ENCODE results near the gene WDR26. TPM values are rescaled to one million over a fixed set of nuclear protein-coding genes. Genes with fewer than 3 reads are reported as not detected.
A peak's percentile ranks its signal among the peaks of the same experiment; 100 is the strongest.
"Not testable (repeated sequence)": the region's sequence is repeated elsewhere in the genome, so short reads cannot be mapped to it uniquely, and the experiment has no call there.

Gene WDR26
- total RNA-seq, 1 donor from 2014 or later: 62.9 TPM

DNA sequence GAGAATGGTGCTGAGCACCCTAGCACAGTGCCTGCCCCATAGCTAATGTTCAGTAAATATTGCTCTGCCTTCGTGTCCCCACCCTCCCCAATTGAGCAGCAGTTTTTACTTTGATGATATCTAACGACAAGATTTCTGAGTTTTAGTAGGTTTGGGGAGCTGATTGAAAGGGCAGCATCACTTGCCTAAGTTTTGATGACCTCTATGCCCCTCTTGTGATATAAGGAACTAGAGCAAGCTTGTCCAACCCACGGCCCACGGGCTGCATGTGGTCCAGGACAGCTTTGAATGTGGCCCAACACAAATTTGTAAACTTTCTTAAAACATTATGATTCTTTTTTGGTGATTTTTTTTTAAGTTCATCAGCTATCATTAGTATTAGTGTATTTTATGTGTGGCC is 76.4 kb downstream of the WDR26 start:
- ATAC-seq (no peak), DNase-seq (no peak)
- intact Hi-C loops (cut with micrococcal nuclease): no loop called here

DNA sequence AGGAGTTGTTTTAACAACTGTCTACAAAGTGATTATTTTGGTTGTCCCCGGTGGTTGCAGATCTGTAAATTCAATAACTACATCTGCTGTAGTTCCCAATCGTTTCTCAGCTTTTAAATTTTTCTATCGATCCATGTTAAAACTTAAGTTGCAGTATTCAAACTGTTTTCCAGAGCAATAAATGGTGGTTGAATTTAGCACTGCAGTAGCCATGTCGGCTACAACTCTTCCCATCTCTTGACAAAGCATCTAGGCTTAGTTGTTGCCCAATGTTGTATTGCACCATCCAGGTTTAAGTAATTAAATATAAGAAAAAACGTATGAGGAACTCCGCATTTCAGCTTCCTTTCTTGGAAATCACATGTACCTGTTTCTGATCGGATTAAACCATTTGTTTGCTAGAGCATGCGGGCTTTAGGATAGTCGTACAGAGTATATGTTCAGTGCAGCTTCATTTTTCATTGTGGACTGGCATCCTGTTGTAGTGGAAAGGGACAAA is 76.9 kb downstream of the WDR26 start:
- no peak for DNase-seq
- no peak for ATAC-seq
- intact Hi-C loops (cut with micrococcal nuclease): no loop called here

DNA sequence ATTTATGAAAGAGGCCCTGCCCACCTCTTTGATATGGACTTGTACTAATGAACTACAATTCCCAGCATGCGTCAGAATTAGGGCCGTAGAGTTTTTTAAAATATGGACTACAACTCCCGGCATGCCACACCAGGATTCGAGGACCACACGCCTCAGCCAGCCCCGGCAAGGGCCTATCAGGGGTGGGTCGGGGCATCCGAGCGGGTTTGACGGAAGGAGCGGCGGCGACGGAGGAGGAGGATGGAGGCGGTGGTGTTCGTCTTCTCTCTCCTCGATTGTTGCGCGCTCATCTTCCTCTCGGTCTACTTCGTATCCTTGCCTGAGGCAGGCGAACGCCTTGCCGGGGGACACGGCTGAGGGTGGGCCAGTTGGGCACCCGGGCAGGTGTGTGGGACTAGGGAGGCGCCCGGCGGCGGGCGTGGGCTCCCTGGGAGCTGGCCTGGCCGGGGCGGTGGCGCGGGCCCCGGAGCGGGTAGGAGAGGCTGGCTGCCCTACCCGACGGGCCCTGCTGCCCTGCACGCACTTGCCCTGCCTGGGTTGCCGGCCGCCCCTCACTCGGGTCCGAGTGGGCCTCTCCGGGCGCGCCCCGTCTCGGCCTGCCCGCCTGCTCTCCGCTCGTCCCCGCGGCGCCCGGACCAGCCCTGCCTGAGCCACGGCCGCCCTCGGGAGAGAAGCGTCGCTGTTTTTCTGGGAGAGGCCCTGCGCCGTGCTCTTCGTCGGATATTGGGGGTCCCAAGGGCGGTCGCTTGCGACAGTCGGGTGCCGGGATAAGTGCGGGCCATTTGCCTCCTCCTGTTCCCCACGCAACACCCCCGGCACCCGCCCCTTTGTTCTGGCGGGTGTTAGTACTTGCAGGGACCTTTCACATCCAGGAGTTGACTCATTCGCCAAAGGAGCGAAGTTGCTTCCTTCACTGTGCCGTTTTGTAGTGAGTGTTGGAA is 77.6 kb downstream of the WDR26 start, which contains the start of gene CNIH4:
TSS of gene CNIH4 (plus strand) at position 195 of the 941 bp plus-strand sequence. CDS start at position 241, 46 bp downstream.
- ATAC-seq (peak; percentile 98), DNase-seq (peak; percentile 94)
- intact Hi-C loops (cut with micrococcal nuclease): no loop called here

DNA sequence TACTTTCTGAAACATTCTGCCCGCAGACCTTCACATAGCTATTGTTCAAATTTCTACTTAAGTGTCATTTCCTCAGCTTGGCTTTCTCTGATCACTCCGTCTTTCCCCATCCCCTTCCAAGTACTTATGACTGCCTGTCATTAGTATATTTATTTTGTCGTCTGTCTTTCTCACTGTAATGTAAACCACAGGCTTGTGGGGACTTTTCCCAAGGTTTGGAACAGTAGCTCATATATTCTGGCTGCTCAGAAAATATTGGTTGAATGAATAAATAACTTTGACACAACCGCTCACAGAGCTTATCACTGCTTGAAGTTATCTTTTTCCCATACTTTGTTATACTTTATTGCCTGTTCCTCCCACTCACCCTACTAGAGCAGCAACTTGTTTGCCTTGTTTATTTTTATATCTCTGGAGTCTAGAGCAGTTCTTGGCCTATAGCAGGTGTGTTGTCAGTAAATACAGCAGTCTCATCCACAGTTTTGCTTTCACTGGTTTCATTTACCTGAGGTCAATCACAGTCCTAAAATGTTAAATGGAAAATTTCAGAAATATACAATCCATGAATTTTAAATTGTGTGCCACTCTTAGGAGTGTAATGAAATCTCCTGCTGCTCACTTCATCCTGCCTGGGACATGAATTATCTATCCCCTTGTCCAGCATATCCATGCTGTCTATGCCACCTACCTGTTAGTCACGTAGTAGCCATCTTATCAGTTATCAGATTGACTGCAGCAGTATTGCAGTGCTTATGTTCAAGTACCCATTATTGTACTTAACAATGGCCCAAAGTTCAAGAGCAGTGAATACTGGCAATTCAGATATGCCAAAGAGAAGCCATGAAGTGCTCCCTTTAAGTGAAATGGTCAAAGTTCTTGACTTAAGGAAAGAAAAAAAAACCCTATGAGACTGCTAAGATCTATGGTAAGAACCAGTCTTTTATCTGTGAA is 80.3 kb downstream of the WDR26 start:
- ATAC-seq (no peak), DNase-seq (no peak)
- intact Hi-C loops (cut with micrococcal nuclease): no loop called here

DNA sequence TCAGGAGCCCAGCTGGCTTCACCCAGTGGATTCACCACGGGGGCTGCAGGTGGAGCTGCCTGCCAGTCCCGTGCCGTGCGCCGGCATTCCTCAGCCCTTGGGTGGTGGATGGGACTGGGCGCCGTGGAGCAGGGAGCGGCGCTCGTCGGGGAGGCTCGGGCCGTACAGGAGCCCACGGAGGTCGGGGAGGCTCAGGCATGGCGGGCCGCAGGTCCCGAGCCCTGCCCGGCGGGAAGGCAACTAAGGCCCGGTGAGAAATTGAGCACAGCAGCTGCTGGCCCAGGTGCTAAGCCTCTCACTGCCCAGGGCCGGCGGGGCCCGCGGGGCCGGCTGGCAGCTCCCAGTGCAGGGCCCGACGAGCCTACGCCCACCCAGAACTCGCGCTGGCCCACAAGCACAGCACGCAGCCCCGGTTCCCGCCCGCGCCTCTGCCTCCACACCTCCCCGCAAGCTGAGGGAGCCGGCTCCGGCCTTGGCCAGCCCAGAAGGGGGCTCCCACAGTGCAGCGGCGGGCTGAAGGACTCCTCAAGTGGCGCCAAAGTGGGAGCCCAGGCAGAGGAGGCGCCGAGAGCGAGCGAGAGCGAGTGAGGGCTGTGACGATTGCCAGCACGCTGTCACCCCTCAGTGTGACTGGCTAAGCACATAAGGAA is 82.0 kb downstream of the WDR26 start:
- ATAC-seq; intact Hi-C loops (cut with micrococcal nuclease); DNase-seq: not testable (repeated sequence)

DNA sequence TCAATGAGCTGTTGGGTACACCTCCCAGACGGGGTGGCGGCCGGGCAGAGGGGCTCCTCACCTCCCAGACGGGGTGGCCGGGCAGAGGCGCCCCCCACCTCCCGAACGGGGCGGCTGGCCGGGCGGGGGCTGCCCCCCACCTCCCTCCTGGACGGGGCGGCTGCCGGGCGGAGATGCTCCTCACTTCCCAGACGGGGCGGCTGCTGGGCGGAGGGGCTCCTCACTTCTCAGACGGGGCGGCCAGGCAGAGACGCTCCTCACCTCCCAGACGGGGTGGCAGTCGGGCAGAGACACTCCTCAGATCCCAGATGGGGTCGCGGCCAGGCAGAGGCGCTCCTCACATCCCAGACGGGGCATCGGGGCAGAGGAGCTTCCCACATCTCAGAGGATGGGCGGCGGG is 84.9 kb downstream of the WDR26 start:
- intact Hi-C loops (cut with micrococcal nuclease); ATAC-seq; DNase-seq: not testable (repeated sequence)

DNA sequence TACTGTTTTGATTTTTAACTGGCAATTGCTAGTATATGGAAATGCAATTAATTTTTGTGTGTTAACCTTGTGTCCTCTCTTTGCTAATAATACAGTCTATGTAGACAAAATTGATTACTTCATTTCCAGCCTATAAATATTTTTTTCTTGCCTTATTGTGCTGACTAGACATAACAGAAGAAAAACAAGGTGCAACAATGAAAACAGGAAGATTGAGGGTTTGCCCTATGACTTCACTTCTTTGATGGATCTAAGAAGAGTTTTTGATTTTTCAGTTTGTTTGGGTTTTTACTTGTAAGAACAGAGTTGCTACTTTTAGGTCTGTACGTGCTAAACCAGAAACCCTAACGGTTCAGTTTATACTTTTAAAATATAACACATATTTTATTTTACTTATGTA is 86.5 kb downstream of the WDR26 start:
- ATAC-seq: no peak
- no peak for DNase-seq
- intact Hi-C loops (cut with micrococcal nuclease): no loop called here

DNA sequence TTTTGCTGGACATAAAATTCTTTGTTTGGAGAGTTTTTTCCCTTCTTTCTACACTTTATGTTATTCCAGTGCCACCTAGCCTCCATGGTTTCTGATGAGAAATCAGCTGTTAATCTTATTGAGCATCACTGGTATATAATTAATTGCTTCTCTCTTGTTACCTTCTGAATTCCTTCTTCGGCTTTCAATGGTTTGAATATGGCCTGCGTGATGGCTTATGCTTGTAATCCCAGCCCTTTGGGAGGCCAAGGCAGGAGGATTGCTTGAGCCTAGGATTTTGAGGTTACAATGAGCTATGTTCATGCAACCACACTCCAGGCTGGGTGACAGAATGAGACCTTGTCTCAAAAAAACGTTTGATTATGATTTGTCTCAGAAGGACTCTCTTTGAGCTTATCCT is 90.9 kb downstream of the WDR26 start:
- DNase-seq (no peak), ATAC-seq (no peak)
- intact Hi-C loops (cut with micrococcal nuclease): no loop called here

DNA sequence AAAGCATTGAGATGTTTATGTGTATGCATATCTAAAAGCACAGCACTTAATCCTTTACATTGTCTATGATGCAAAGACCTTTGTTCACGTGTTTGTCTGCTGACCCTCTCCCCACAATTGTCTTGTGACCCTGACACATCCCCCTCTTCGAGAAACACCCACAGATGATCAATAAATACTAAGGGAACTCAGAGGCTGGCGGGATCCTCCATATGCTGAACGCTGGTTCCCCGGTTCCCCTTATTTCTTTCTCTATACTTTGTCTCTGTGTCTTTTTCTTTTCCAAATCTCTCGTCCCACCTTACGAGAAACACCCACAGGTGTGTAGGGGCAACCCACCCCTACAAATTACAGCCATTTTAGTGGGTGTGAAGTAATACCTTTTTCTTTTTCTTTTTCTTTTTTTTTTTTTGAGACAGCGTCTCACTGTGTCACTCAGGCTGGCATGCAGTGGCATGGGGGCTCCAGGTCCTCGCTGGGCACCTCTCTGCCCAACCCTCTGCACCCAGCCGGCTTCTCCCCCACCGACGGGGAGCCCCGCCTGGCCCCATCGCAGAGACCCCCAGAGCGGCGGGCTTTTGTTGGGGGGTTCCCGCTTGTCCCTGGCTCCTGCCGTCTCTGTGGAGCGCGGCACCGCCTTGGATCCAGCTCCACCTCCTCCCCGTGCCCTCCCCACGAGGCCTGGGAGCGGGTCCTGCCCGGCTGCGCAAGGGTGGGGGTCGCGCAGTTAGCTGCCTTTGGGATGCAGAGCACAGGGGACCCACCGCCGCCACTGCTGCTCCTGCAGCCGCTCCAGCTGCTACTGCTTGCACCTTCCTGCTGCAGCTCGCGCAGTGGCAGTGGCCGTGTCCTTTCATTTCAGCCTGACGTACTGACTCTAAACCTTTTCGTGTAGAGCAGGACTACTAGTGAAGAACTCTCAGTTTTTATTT is 93.9 kb downstream of the WDR26 start:
- ATAC-seq: peak; percentile 52
- peak; percentile 40 for DNase-seq
- intact Hi-C loops (cut with micrococcal nuclease): not testable (repeated sequence)

DNA sequence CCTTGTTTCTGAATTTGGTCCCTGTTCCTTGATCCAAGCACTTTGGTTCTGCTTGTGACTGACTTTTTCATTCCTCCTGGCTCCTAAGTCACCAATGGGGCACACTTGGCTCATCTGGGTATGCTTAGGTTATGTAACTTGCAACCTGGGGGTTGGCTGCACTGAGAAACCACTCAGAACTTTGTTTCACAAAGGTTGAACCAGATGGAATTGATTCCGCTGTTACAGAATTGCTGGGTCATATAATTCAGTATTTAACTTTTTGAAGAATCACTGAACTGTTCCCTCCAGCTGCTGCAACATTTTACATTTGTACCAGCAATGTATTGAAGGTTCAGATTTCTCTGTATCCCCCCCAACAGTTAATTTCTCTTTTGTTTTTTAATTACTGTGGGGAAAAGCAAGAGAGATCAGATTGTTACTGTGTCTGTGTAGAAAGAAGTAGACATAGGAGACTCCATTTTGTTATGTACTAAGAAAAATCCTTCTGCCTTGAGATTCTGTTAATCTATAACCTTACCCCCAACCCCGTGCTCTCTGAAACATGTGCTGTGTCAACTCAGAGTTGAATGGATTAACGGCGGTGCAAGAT is 95.1 kb downstream of the WDR26 start:
- intact Hi-C loops (cut with micrococcal nuclease): no loop called here
- DNase-seq (no peak), ATAC-seq (no peak)

DNA sequence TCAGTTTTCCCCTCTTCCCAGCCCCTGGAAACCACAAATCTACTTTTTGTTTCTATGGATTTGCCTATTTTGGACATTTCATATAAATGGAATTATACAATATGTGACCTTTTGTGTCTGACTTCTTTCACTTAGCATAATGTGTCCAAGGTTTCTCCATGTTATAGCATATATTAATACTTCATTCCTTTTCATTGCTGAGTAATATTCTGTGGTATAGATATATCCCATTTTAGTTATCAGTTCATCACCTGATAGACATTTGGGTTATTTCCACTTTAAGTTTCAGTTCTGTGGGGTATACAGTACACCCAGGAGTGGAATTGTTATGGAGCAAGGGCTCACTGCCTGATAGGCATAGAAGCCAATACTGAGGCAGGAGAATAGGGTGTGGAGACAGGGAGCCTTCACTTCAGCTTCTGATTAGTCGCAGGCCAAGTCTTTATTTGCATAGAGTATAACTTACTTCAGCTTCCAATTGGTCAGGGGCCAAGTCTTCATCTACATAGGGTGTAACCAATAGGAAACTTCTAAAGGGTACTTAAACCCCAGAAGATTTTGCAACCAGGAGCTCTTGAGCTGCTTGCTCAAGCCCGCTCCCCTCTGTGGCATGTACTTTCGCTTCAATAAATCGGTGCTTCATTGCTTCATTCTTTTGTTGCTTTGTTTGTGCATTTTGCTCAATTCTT is 96.3 kb downstream of the WDR26 start:
- intact Hi-C loops (cut with micrococcal nuclease): no loop called here
- DNase-seq (no peak), ATAC-seq (no peak)

Small RNA genes within 50 kb of the gene (microRNA-seq; reads per million reads assigned to microRNA genes)
- not detected for gene MIR4742 (ENCODE audit: borderline number of aligned reads)

Other genes starting within 250 kb of the WDR26 start
- gene NVL, start 104.6 kb downstream of the WDR26 start, total RNA-seq: 9.5 TPM
- gene CNIH4, start 77.9 kb downstream of the WDR26 start, total RNA-seq: 26.3 TPM
- 0.99 TPM for gene CNIH3, start 181.5 kb upstream of the WDR26 start, total RNA-seq